ENCODE results near the gene HOXC10.

DNA sequence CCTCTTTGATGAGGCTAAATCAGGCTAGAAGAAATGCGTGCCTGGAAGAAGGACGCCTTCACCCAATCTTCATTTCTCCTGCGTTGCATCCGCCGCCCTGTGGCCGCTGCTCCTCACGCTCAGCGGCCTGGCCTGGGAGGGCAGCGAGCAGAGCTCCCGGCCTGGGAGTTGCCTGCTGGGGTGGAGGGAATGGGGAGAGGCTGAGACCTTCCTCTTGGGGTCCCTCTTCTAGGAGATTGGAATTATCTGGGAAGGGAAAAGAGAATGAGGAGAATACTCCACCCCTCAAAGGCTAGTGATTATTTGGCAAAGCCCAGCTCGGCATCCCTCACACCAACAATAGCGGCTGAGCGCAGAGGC is 32.6 kb upstream of the HOXC10 start:
- TF ChIP-seq, protein P1, sequence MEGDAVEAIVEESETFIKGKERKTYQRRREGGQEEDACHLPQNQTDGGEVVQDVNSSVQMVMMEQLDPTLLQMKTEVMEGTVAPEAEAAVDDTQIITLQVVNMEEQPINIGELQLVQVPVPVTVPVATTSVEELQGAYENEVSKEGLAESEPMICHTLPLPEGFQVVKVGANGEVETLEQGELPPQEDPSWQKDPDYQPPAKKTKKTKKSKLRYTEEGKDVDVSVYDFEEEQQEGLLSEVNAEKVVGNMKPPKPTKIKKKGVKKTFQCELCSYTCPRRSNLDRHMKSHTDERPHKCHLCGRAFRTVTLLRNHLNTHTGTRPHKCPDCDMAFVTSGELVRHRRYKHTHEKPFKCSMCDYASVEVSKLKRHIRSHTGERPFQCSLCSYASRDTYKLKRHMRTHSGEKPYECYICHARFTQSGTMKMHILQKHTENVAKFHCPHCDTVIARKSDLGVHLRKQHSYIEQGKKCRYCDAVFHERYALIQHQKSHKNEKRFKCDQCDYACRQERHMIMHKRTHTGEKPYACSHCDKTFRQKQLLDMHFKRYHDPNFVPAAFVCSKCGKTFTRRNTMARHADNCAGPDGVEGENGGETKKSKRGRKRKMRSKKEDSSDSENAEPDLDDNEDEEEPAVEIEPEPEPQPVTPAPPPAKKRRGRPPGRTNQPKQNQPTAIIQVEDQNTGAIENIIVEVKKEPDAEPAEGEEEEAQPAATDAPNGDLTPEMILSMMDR (optimal IDR thresholded peaks at IDR 0.05 in 1 of 3, IDR thresholded peaks at IDR 0.05 in 1 of 3, conservative IDR thresholded peaks at IDR 0.05 in 1 of 3; ENCODE audit: extremely low read depth in 1 of 3, insufficient read depth in 2 of 3, low read length in 3 of 3), result no peak
- no peak for TF ChIP-seq EZH2 (IDR thresholded peaks at IDR 0.05; ENCODE audit: low read length)

All from keratinocyte (primary cell).